SU-DHL-6 (cell line): ENCODE results near the gene RCE1.

Experiments used
- H2AFZ ChIP-seq: fragments of 200-600 bp; sonication (generic); 2 replicates; pipeline ENCODE4 v1.6.1; 2014; ENCODE audit warnings: low read depth, mild to moderate bottlenecking, moderate library complexity, mixed read lengths, antibody characterized with exemption, low read length; ENCODE audit not compliant: severe bottlenecking
- H3F3A ChIP-seq: fragments of 200-600 bp; shearing (Covaris generic); 2 replicates; pipeline ENCODE4 v1.6.0; 2016; ENCODE audit warnings: antibody characterized with exemption, mild to moderate bottlenecking; ENCODE audit not compliant: insufficient read depth
- H3K27ac ChIP-seq: fragments of 200-600 bp; sonication (generic); 2 replicates; pipeline ENCODE4 v1.5.1; 2016; ENCODE audit warnings: low read depth, mild to moderate bottlenecking, low read length, moderate library complexity, mixed read lengths
- H3K27me3 ChIP-seq: fragments of 200-600 bp; sonication (generic), shearing (Covaris generic); 2 replicates; pipeline ENCODE4 v1.6.0; 2014; ENCODE audit warnings: mild to moderate bottlenecking, low read length
- H3K36me3 ChIP-seq: fragments of 200-600 bp; sonication (generic); 2 replicates; pipeline ENCODE4 v1.6.1; 2014; ENCODE audit warnings: mild to moderate bottlenecking, low read length, mixed read lengths
- H3K4me2 ChIP-seq: fragments of 300-600, 200-600 bp; shearing (Covaris generic), sonication (generic); 2 replicates; pipeline ENCODE4 v1.6.0; 2014; ENCODE audit warnings: low read length, low read depth, mild to moderate bottlenecking; ENCODE audit not compliant: poor library complexity, severe bottlenecking
- H3K4me3 ChIP-seq: fragments of 200-600 bp; sonication (generic); 2 replicates; pipeline ENCODE4 v1.5.1; 2014; ENCODE audit warnings: antibody characterized with exemption, low read length, mild to moderate bottlenecking, mixed read lengths; ENCODE audit not compliant: insufficient read depth, poor library complexity, severe bottlenecking
- H3K79me2 ChIP-seq: fragments of 200-600 bp; sonication (generic); 2 replicates; pipeline ENCODE4 v1.6.1; 2014; ENCODE audit warnings: mild to moderate bottlenecking, low read length, moderate library complexity; ENCODE audit not compliant: insufficient read depth
- H3K9ac ChIP-seq: fragments of 200-600 bp; sonication (generic); 2 replicates; pipeline ENCODE4 v1.7.0; 2014; ENCODE audit warnings: mild to moderate bottlenecking, low read length
- H3K9me2 ChIP-seq: fragments of 200-600 bp; sonication (generic); replicated peaks from 2 replicates; pipeline ENCODE4 v1.6.1; 2014; ENCODE audit warnings: low read length; ENCODE audit not compliant: insufficient read depth
- H3K9me3 ChIP-seq: fragments of 200-600 bp; sonication (generic); 2 replicates; pipeline ENCODE4 v1.6.1; 2014; ENCODE audit warnings: low read length, mixed read lengths; ENCODE audit not compliant: insufficient read depth
- H4K20me1 ChIP-seq: fragments of 200-600 bp; sonication (generic); 2 replicates; pipeline ENCODE4 v1.6.1; 2014; ENCODE audit warnings: low read depth, mild to moderate bottlenecking, antibody characterized with exemption, low read length, moderate library complexity, mixed read lengths
- EZH2phosphoT487 ChIP-seq: fragments of 200-600 bp; sonication (generic), shearing (Covaris generic); conservative IDR thresholded peaks from 2 replicates; pipeline ENCODE4 v1.6.1; 2018; ENCODE audit warnings: mild to moderate bottlenecking, antibody characterized with exemption, low read length, moderate library complexity, mixed read lengths
- TF ChIP-seq, protein P1 (sequence below): fragments of 200-600 bp; sonication (generic); IDR thresholded peaks from one replicate; pipeline ENCODE4 v1.5.1; 2017; ENCODE audit warnings: antibody characterized with exemption, mild to moderate bottlenecking, low read length, moderate library complexity; ENCODE audit not compliant: insufficient read depth, poor library complexity, severe bottlenecking

Gene RCE1

DNA sequence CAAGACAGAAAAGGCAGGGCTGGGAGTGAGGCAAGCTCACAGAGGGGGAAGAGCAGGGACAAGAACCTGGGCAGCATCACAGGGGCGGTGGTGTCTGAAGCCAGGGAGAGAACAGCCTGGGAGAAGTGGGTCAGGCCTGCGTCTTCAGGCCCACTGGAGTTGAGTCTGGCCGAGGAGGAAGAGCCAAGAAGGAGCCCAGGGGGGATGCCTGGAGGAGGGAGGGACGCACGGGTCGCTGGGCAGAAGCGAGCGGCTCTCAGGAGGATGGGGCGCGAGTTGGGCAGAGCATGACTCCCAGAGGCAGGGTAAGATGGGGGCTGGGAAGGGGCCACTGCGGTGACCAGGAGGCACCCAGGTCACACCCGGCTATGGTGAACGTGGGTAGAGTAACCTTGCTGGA, 32.1 kb downstream of the RCE1 start:
- Histone ChIP-seq H3K4me2 (no peak overlapping the region), H3K27ac (no peak overlapping the region)

DNA sequence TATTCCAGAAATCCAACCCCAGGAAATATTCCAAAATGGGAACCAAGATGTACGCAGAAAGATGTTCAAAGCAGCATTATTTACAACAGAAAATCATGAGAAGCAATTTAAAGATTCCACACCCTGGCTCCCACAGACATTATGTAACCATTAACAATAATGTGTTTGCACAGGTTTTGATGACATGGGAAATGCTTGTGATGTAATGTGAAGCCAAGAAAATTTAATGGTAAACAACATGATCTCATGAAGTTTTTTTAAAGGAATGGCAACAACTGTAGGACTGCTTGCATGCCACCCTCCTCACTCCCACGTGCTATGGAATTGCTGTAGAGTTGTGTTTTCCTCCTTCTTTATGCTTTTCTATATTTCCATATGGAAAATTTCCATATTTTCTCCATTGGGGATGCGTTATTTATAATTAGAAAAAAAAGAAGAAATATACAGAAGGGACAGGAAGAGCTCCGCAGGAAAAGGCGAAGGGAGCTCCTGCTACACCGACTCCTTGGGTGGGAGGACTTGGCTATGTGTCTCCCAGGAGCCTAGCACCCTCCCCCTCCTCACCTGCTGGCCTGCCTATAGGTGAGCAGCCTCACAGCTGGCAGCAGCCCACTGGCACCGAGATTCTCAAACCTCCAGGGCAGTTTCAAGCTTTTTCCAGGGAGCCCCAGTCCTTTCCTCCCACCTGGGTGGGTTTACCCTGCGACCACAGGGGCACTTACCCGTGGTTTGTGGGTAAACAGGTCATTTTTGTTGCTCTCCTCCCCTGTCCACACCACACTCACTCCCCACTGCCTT, 34.5 kb downstream of the RCE1 start:
- no peaks in the 10 kb centered on the region for H3K9me3 ChIP-seq
- no peaks in the 10 kb centered on the region for H3K36me3 ChIP-seq
- H3F3A ChIP-seq, result no peaks in the 10 kb centered on the region
- H4K20me1 ChIP-seq, result no peaks in the 10 kb centered on the region
- H3K27me3 ChIP-seq, result no peaks in the 10 kb centered on the region
- H3K27ac ChIP-seq, result no peak overlapping the region
- TF ChIP-seq, protein P1, sequence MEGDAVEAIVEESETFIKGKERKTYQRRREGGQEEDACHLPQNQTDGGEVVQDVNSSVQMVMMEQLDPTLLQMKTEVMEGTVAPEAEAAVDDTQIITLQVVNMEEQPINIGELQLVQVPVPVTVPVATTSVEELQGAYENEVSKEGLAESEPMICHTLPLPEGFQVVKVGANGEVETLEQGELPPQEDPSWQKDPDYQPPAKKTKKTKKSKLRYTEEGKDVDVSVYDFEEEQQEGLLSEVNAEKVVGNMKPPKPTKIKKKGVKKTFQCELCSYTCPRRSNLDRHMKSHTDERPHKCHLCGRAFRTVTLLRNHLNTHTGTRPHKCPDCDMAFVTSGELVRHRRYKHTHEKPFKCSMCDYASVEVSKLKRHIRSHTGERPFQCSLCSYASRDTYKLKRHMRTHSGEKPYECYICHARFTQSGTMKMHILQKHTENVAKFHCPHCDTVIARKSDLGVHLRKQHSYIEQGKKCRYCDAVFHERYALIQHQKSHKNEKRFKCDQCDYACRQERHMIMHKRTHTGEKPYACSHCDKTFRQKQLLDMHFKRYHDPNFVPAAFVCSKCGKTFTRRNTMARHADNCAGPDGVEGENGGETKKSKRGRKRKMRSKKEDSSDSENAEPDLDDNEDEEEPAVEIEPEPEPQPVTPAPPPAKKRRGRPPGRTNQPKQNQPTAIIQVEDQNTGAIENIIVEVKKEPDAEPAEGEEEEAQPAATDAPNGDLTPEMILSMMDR, result no peak
- no peak for TF ChIP-seq EZH2phosphoT487
- no peak overlapping the region for H2AFZ ChIP-seq
- no peak overlapping the region for H3K9ac ChIP-seq
- H3K9me2 ChIP-seq, result no peaks in the 10 kb centered on the region
- H3K4me2 ChIP-seq, result no peak overlapping the region
- no peak overlapping the region for H3K4me3 ChIP-seq
- no peaks in the 10 kb centered on the region for H3K79me2 ChIP-seq

More for the DNA sequence above, 32.1 kb downstream of the RCE1 start:
- Histone ChIP-seq H3K36me3 (no peaks in the 10 kb centered on the region), H3K9ac (no peak overlapping the region), H3K9me2 (no peaks in the 10 kb centered on the region), H3K9me3 (no peaks in the 10 kb centered on the region), H3K4me3 (no peak overlapping the region), H3K79me2 (no peaks in the 10 kb centered on the region), H4K20me1 (no peaks in the 10 kb centered on the region), H3K27me3 (no peaks in the 10 kb centered on the region), H2AFZ (no peak overlapping the region), H3F3A (no peaks in the 10 kb centered on the region)
- no peak for TF ChIP-seq EZH2phosphoT487
- TF ChIP-seq, protein P1, result no peak

DNA sequence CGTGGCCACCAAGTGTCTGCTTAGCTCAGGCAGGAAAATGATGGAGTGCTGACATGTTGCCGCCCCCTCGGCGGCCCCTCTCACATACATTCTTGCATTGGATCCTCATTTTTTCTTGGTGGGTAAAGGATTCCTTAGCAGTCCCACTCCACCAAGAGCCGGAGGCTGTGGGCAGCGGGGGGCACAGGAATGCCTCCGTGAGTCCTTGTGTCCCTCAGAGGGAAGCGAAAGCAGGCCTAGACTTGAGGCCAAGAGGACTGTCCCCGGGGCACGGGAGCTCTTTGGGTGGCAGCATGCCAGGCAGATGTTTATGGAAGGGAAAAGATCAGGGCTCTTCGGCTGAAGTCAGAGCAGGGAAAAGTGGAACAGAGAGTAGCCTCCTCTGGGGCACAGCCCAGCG, 35.2 kb downstream of the RCE1 start:
- no peak overlapping the region for H3K4me2 ChIP-seq
- no peaks in the 10 kb centered on the region for H3K9me2 ChIP-seq
- H2AFZ ChIP-seq, result no peak overlapping the region
- no peaks in the 10 kb centered on the region for H3K9me3 ChIP-seq
- H3K27ac ChIP-seq, result no peak overlapping the region
- no peak overlapping the region for H3K4me3 ChIP-seq
- H3K36me3 ChIP-seq, result no peaks in the 10 kb centered on the region
- TF ChIP-seq EZH2phosphoT487, result no peak
- TF ChIP-seq, protein P1, result no peak
- H3K27me3 ChIP-seq, result no peaks in the 10 kb centered on the region
- H3K79me2 ChIP-seq, result no peaks in the 10 kb centered on the region
- H3K9ac ChIP-seq, result no peak overlapping the region
- no peaks in the 10 kb centered on the region for H4K20me1 ChIP-seq
- H3F3A ChIP-seq, result no peaks in the 10 kb centered on the region
